T-cell (primary cell): ENCODE data around the gene PATJ. TPM values are rescaled to one million over a fixed set of nuclear protein-coding genes. Genes with fewer than 3 reads are reported as not detected.

Source experiments
- ATAC-seq, 4 experiments: fragments of 200-7000 bp in 3 of 4; fragments of 150-1000 bp in 1 of 4; cut with Tn5 transposase; replicated peaks in 1 of 4; 1 replicate in 3 of 4; 2 replicates in 1 of 4; pipeline ENCODE4 v1.10.0; 2021; ENCODE audit warnings: moderate library complexity in 3 of 4, mild to moderate bottlenecking in 2 of 4, moderate number of reproducible peaks in 1 of 4
- CTCF ChIA-PET, 2 donors: fragments of 300-600 bp; sonication (Branson Sonifier 250); formaldehyde crosslinking; loops; one replicate each; lab custom pipeline; 2022; ENCODE audit warnings: antibody characterized with exemption in 2 of 2; lab: Charles Lee
- POLR2A ChIA-PET, 2 donors: fragments of 300-600 bp; sonication (Branson Sonifier 250); formaldehyde crosslinking; loops; one replicate each; lab custom pipeline; 2022; ENCODE audit warnings: antibody characterized with exemption in 2 of 2; lab: Charles Lee
- DNase-seq, 35 experiments: peaks; one replicate each; pipeline versions ENCODE4 v3.0.0 to v3.0.0-alpha.2; 2013 to 2023
- H3K27ac ChIP-seq: one replicate; pipeline ENCODE4 v1.5.1; 2013; ENCODE audit warnings: low read length
- H3K27me3 ChIP-seq, 2 experiments: replicated peaks in 1 of 2; 1 replicate in 1 of 2; 2 replicates in 1 of 2; pipeline versions ENCODE4 v1.6.1 to v1.7.0; 2013; ENCODE audit warnings: low read length in 1 of 2, mixed read lengths in 1 of 2; ENCODE audit not compliant: control insufficient read depth in 2 of 2, insufficient read depth in 2 of 2; ENCODE audit errors: extremely low read depth in 1 of 2
- H3K36me3 ChIP-seq, 2 donors: 1 replicate in 1 of 2; 2 replicates in 1 of 2; pipeline versions ENCODE4 v1.6.1 to v1.7.0; 2013; ENCODE audit warnings: low read length in 1 of 2; ENCODE audit not compliant: control insufficient read depth in 2 of 2, insufficient read depth in 1 of 2; ENCODE audit errors: extremely low read depth in 1 of 2
- H3K4me1 ChIP-seq, 2 experiments: 1 replicate in 1 of 2; 2 replicates in 1 of 2; pipeline versions ENCODE4 v1.6.1 to v1.7.0; 2013; ENCODE audit warnings: low read length in 2 of 2, mixed read lengths in 1 of 2; ENCODE audit not compliant: insufficient read depth in 2 of 2, control insufficient read depth in 1 of 2; ENCODE audit errors: extremely low read depth in 1 of 2
- H3K4me3 ChIP-seq, 2 donors: 1 replicate in 1 of 2; 2 replicates in 1 of 2; pipeline versions ENCODE4 v1.5.1 to v1.7.0; 2013; ENCODE audit warnings: mild to moderate bottlenecking in 2 of 2, low read length in 1 of 2, moderate library complexity in 1 of 2; ENCODE audit not compliant: control insufficient read depth in 1 of 2; ENCODE audit errors: extremely low read depth in 1 of 2
- H3K9me3 ChIP-seq: 2 replicates; pipeline ENCODE4 v1.7.0; 2013
- H3K27ac Mint-ChIP-seq, 2 donors: one replicate each; pipeline ENCODE4 v1.8.0; 2020 to 2021; ENCODE audit warnings: mild to moderate bottlenecking in 2 of 2, mixed read lengths in 2 of 2
- H3K27me3 Mint-ChIP-seq, 2 donors: one replicate each; pipeline ENCODE4 v1.8.0; 2021 to 2022; ENCODE audit warnings: mixed read lengths in 2 of 2
- H3K36me3 Mint-ChIP-seq: one replicate; pipeline ENCODE4 v1.8.0; 2021; ENCODE audit warnings: mixed read lengths
- H3K4me1 Mint-ChIP-seq, 3 donors: one replicate each; pipeline ENCODE4 v1.8.0; 2020 to 2022; ENCODE audit warnings: mixed read lengths in 3 of 3, mild to moderate bottlenecking in 1 of 3
- H3K4me3 Mint-ChIP-seq, 3 donors: one replicate each; pipeline ENCODE4 v1.8.0; 2020 to 2022; ENCODE audit warnings: mild to moderate bottlenecking in 3 of 3, mixed read lengths in 3 of 3, moderate library complexity in 3 of 3
- H3K9me3 Mint-ChIP-seq, 3 donors: one replicate each; pipeline ENCODE4 v1.8.0; 2020 to 2022; ENCODE audit warnings: mixed read lengths in 3 of 3
- WGBS: methylation state at CpG from one replicate; pipeline ENCODE4 v1.1.5; 2013; ENCODE audit warnings: missing lambda C conversion rate; ENCODE audit not compliant: insufficient coverage; 5-methylcytosine and 5-hydroxymethylcytosine counted together
- total RNA-seq, 35 experiments: library from RNA in 6 of 35; stranded (reverse) in 6 of 35; fragments of 120-200 nt in 1 of 35; gene quantifications; one replicate each; pipeline versions ENCODE4 v1.2.1 to v1.2.4 and lab custom pipeline; 2013 to 2026

Gene PATJ
- total RNA-seq, 5 donors from 2014 or later (not counting 1 experiment from before 2014, with no cell fraction given) = 31.3 to 65.3 (median 35.7) TPM

- peaks cover 11% of the 10 kb centered on the region for H3K36me3 Mint-ChIP-seq
- ATAC-seq (no peak), DNase-seq (no peak)
- ChIA-PET POLR2A (no interaction called here), CTCF (interaction anchor here in 1 of 2 donors (0.6 kb wide), 1 partner anchor 116 kb away, joined by 3 read pairs; no protein-coding TSS in a partner anchor)
- H3K4me1 ChIP-seq = no peaks in the 10 kb centered on the region
- H3K4me1 Mint-ChIP-seq = peaks cover 13 to 16% (median 15%) of the 10 kb centered on the region in 3 donors
- H3K4me3 ChIP-seq = no peak overlapping the region
- no peak overlapping the region for H3K27ac ChIP-seq
- WGBS = 100% methylated on average over 1 of the region's 3 CpGs
- H3K9me3 Mint-ChIP-seq = no peaks in the 10 kb centered on the region
- H3K36me3 ChIP-seq = no peaks in the 10 kb centered on the region
- H3K27ac Mint-ChIP-seq = no peak overlapping the region
- no peaks in the 10 kb centered on the region for H3K9me3 ChIP-seq
- H3K4me3 Mint-ChIP-seq = no peak overlapping the region
- H3K27me3 Mint-ChIP-seq = no peaks in the 10 kb centered on the region
- H3K27me3 ChIP-seq = no peaks in the 10 kb centered on the region
These were observed 14.5 kb downstream of the PATJ start for GRCh38 chr1:61756773-61757172.

DNA sequence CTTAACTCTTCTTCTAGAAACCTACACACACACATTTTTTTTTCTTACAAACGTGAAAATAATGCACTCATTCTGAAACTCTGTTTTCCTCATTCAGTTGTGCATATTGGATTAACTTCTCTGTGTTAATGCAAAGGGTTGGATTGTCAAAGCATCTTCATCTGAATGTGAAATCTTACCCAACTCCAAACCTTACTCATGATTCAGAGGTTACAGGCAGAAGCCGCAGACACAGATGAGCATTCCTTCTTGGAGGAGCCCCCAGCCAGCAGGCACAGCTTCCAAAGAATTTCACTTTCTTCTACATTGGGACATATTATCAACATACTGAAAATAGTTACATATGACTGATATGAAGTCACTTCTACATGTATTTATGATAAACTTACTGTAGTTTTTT, 15.7 kb downstream of the PATJ start:
- Histone ChIP-seq H3K27ac (no peak overlapping the region), H3K4me3 (no peak overlapping the region), H3K27me3 (no peaks in the 10 kb centered on the region), H3K9me3 (no peaks in the 10 kb centered on the region), H3K4me1 (no peaks in the 10 kb centered on the region), H3K36me3 (peaks cover 0 to 1% of the 10 kb centered on the region in 2 donors)
- DNase-seq (no peak), ATAC-seq (no peak)
- Mint-ChIP-seq H3K4me3 (no peak overlapping the region), H3K27ac (peak overlapping the region in 1 of 2 donors; percentile 4), H3K4me1 (peaks cover 13 to 17% (median 16%) of the 10 kb centered on the region in 3 donors), H3K9me3 (no peaks in the 10 kb centered on the region), H3K36me3 (peaks cover 11% of the 10 kb centered on the region), H3K27me3 (no peaks in the 10 kb centered on the region)
- ChIA-PET POLR2A (interaction anchor here in 1 of 2 donors (0.6 kb wide), 1 partner anchor 21 kb away, joined by 3 read pairs; no protein-coding TSS in a partner anchor), CTCF (interaction anchor here in 1 of 2 donors (0.6 kb wide), 2 partner anchors 25 to 26 kb away, joined by 3 to 5 read pairs; no protein-coding TSS in a partner anchor)
- WGBS = no CpG with 5 or more reads among the region's 2 CpGs

DNA sequence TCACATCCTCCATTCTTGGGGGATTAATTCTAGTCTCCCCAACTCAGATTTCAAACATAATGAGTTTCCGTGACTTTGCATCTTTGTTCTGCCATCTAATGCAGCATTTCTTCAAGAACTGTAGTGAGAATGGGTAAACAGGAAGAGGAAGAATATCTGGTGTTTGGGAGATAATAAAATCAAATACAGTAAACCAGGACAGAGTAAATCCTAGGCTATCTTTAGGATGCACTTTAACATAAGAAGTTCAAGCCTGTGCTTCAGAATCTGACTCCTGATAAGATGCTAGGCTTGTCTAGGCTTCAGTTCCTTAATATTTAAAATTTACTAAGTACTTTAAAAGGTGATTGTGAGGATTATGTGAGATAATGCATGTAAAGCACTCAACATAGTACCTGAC, 27.9 kb downstream of the PATJ start:
- Mint-ChIP-seq H3K36me3 (peaks cover 46% of the 10 kb centered on the region), H3K4me3 (no peak overlapping the region), H3K27ac (no peak overlapping the region), H3K9me3 (no peaks in the 10 kb centered on the region), H3K27me3 (no peaks in the 10 kb centered on the region), H3K4me1 (peaks cover 0 to 7% (median 6%) of the 10 kb centered on the region in 3 donors)
- no CpG with 5 or more reads among the region's 1 CpG for WGBS
- Histone ChIP-seq H3K9me3 (no peaks in the 10 kb centered on the region), H3K27ac (no peak overlapping the region), H3K36me3 (peaks cover 0 to 11% of the 10 kb centered on the region in 2 donors), H3K4me1 (no peaks in the 10 kb centered on the region), H3K4me3 (no peak overlapping the region), H3K27me3 (no peaks in the 10 kb centered on the region)
- DNase-seq (no peak), ATAC-seq (no peak)
- CTCF ChIA-PET = no interaction called here
- POLR2A ChIA-PET = no interaction called here

DNA sequence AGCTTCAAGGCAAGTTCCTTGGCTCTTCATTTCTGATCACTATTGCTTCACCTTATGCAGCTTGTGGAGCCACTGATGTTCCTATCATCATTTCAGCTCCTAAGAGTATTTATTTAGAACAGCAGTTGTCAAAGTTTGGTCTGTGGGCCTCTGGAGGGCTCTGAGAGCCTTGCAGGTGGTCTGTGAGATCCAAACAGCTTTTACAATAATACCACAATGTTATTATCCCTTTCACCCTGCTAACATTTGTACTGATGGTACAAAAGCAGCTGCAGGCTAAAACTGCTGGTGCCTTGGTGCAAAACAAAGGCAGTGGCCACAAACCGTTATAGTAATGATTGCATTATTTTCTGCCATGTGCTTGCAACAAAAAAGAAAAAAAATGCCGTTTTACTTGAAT, 33.8 kb downstream of the PATJ start:
- Histone ChIP-seq H3K4me3 (no peak overlapping the region), H3K36me3 (peaks cover 0 to 4% of the 10 kb centered on the region in 2 donors), H3K27me3 (no peaks in the 10 kb centered on the region), H3K9me3 (no peaks in the 10 kb centered on the region), H3K4me1 (peaks cover 5% of the 10 kb centered on the region in 2 experiments), H3K27ac (no peak overlapping the region)
- H3K4me1 Mint-ChIP-seq = peaks cover 11 to 15% (median 14%) of the 10 kb centered on the region in 3 donors
- ChIA-PET CTCF (no interaction called here), POLR2A (no interaction called here)
- ATAC-seq = no peak
- WGBS = 94% methylated on average over 2 of the region's 2 CpGs
- no peaks in the 10 kb centered on the region for H3K27me3 Mint-ChIP-seq
- H3K9me3 Mint-ChIP-seq = no peaks in the 10 kb centered on the region
- H3K4me3 Mint-ChIP-seq = no peak overlapping the region
- H3K27ac Mint-ChIP-seq = no peak overlapping the region
- no peak for DNase-seq
- H3K36me3 Mint-ChIP-seq = peaks cover 37% of the 10 kb centered on the region

DNA sequence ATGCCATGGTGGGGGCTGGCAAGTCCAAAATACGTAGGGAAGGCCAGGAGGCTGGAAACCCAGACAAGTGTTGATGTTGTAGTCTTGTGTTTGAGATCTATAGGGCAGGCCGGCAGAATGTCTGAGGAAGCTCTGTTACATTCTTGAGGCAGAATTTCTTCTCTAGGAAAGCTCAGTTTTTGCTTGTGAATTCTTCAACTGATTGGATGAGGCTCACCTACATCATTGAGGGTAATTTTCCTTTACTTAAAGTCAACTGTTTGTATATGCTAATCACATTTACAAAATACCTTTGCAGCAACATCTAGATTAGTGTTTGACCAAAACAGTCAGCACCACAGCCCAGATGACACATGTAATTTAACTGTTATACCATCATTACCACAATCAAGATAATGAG, 37.0 kb downstream of the PATJ start:
- 92% methylated on average over 2 of the region's 2 CpGs for WGBS
- ATAC-seq = no peak
- no peak overlapping the region for H3K4me3 ChIP-seq
- peaks cover 25% of the 10 kb centered on the region for H3K36me3 Mint-ChIP-seq
- H3K27me3 Mint-ChIP-seq = no peaks in the 10 kb centered on the region
- H3K9me3 Mint-ChIP-seq = no peaks in the 10 kb centered on the region
- peaks cover 29 to 32% of the 10 kb centered on the region in 2 experiments for H3K4me1 ChIP-seq
- H3K9me3 ChIP-seq = no peaks in the 10 kb centered on the region
- POLR2A ChIA-PET = no interaction called here
- DNase-seq = no peak
- H3K27me3 ChIP-seq = no peaks in the 10 kb centered on the region
- CTCF ChIA-PET = no interaction called here
- peaks cover 40 to 42% (median 42%) of the 10 kb centered on the region in 3 donors for H3K4me1 Mint-ChIP-seq
- H3K27ac ChIP-seq = no peak overlapping the region
- no peak overlapping the region for H3K4me3 Mint-ChIP-seq
- H3K36me3 ChIP-seq = peaks cover 0 to 4% of the 10 kb centered on the region in 2 donors
- H3K27ac Mint-ChIP-seq = no peak overlapping the region

- POLR2A ChIA-PET = no interaction called here
These were observed 38.9 kb downstream of the PATJ start for GRCh38 chr1:61781151-61781550.

More at GRCh38 chr1:61781151-61781550, 38.9 kb downstream of the PATJ start:
- Histone ChIP-seq H3K9me3 (no peaks in the 10 kb centered on the region), H3K4me3 (no peak overlapping the region), H3K27me3 (no peaks in the 10 kb centered on the region), H3K36me3 (no peaks in the 10 kb centered on the region), H3K4me1 (peaks cover 29 to 37% of the 10 kb centered on the region in 2 experiments), H3K27ac (no peak overlapping the region)
- ATAC-seq (no peak), DNase-seq (no peak)
- Mint-ChIP-seq H3K4me1 (peaks cover 50 to 53% (median 51%) of the 10 kb centered on the region in 3 donors), H3K4me3 (peak overlapping the region in 1 of 3 donors; percentile 67), H3K27ac (peak overlapping the region; percentile 41 to 77), H3K9me3 (no peaks in the 10 kb centered on the region), H3K36me3 (peaks cover 16% of the 10 kb centered on the region), H3K27me3 (no peaks in the 10 kb centered on the region)
- CTCF ChIA-PET = interaction anchor here in 1 of 2 donors (0.5 kb wide), 2 partner anchors 71 to 733 kb away, joined by 5 to 8 read pairs; no protein-coding TSS in a partner anchor
